Measurements from ENCODE around the gene VWA8. TPM values are rescaled to one million over a fixed set of nuclear protein-coding genes. Genes with fewer than 3 reads are reported as not detected.
A peak's percentile ranks its signal among the peaks of the same experiment; 100 is the strongest.

VWA8 gene
- total RNA-seq, 1 donor from 2014 or later, result 37.1 TPM

GRCh38 chr13:41614671-41615527, 346.0 kb downstream of the VWA8 start:
- no peak for DNase-seq (ENCODE audit: low spot score)

DNA sequence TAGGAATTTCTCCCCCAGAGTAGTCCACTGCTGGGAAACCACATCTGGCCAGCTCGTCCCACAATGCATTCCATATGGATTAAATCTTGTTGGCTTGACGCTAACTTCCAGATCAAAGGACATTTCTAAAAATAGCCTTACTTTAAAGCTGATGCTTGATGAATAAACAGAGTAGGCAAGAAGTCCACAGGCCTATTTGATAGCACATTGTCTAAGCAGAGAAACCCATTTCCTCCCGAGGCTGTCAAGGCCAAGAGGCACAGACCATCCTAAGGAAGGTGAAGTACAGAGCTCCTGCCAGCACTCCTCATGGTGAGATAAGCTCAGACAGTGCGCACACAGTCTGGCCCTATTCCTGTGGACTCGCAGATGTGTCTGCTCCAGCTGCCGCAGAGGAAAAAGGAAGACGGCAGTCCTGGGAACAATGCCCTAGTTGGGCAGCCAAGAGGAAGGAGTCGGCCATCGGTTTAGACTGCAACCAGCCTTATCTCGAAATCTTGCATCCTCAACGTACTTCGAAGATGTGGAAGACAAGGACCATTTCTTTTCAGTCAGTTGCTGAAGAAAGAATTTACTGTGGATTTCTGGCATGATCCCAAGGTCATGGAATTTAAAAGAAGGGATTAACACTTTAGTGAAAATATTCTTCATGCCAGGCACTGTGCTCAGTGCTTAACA, 346.8 kb downstream of the VWA8 start:
- peak; percentile 38 for DNase-seq (ENCODE audit: low spot score)

- DNase-seq (ENCODE audit: low spot score), result no peak
Measured at GRCh38 chr13:41613471-41613870, 347.4 kb downstream of the VWA8 start.

- DNase-seq (ENCODE audit: low spot score), result no peak
Measured at GRCh38 chr13:41611385-41611784, 349.5 kb downstream of the VWA8 start.

GRCh38 chr13:41610404-41610803, 350.5 kb downstream of the VWA8 start:
- no peak for DNase-seq (ENCODE audit: low spot score)

DNA sequence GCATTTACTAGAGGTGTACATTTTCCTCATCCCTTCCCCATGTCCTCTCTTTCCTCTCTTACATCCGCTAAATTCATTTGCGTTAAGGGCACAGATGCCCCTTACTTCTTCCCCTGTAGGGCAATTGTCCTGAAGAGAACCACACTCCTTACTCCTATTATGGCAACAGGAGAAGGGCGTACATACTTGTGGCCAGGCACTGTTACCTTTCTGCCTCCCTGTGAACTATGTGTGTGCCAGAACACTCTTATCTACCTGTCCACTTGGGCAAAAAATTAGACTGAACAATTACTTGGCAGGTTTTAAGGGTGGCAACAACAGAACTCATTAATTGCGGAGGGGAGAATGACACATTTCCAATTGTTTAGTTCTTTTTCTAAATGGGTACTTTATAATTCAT, 351.1 kb downstream of the VWA8 start:
- no peak for DNase-seq (ENCODE audit: low spot score)

DNA sequence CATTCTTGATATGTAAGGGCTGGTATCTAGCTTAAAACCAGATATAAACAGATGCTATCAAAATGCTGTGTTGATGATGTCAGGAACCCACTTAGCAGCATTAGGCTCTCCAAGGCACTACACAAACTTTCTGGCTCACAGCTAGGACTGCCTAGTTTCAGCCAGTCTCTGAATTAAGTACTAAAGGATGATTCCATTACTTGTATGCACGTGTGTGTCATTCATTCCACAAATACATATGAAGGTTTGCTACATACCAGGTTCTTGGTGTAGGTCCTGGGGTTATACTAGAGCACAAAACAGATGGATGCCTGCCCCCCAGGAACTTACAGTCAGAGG, 352.1 kb downstream of the VWA8 start:
- DNase-seq (ENCODE audit: low spot score), result no peak

- DNase-seq (ENCODE audit: low spot score), result no peak
Measured at GRCh38 chr13:41608111-41608838, 352.6 kb downstream of the VWA8 start.

DNA sequence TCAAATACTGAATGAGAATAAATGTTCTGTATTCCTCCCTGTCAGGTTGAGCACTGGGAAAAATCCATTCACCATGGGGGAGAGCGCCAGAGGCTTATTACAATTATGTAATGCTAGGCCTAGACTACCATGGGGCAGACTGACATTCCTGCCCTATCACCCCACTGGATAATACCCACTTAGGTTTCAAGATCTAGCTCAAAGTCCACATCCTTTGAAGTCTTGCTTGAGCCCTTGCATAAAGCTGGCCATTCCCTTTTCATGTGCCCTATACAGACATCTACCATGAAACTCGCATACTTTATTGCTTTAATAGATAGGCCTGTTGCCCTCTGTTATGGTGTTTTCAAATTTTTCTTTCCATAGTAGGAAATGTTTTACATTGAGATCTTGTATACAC, 354.3 kb downstream of the VWA8 start:
- no peak for DNase-seq (ENCODE audit: low spot score)

DNA sequence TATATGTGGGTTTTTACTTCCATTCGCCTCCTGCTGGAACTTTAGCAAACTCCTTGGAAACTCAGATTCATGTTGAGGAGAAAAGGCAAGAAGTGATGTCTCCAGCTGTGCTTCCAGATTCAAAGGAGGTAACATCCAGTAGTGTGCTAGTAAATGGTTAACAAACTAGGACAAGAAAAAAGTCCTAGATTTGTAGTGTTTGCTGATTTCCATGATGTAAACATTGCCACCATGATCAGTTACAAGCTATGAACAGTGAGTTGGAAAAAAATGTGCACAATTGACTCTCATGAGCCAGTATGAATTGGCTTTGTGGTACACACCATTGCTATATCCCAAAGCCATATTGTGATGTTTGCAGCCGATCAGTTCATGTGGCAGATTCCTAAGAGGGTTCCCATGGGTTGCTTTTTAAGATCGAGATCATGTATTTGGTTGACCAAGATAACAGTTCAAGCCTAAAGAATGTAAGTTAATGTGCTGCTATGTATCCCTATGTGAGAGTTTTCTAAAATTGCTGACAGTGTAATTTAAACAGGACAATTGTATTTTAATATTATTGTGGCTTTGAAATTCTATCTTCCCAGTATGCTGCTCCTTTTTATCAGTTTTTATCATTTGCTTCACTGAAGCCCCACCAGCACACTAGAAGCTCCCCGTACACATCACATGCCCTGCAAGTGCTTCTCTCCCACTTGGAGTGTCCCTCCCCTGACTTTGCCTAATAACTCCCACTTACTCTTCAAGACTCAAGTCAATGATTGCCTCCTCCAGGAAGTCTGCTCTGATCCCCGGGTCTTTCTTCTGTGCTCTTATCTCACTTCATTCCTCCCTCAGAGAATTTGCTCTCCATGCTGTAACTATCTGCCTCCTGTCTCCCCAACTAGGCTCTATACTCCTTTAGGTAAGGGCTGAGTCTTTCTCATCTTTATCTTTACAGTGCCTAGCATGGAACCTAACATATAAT, 355.3 kb downstream of the VWA8 start:
- DNase-seq (ENCODE audit: low spot score), result no peak

DNA sequence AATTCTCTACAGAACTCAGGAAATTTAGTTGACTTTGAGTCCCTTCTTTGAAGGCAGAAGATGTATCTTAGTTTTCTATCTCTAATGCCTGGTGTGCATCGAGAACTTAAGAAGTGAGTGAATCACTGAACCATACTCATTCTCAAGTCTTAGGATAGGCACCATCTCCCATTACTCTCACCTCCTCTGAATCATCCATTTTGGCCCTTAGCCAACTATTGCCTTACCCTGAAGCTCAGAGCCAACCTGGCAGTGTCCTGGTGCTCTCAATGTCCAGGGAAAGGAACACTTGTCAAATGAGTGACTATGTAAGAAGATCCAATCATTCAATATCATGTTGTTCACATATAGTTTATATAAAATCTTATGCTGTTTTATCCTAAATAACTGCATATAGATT, 357.0 kb downstream of the VWA8 start:
- DNase-seq (ENCODE audit: low spot score), result no peak

DNA sequence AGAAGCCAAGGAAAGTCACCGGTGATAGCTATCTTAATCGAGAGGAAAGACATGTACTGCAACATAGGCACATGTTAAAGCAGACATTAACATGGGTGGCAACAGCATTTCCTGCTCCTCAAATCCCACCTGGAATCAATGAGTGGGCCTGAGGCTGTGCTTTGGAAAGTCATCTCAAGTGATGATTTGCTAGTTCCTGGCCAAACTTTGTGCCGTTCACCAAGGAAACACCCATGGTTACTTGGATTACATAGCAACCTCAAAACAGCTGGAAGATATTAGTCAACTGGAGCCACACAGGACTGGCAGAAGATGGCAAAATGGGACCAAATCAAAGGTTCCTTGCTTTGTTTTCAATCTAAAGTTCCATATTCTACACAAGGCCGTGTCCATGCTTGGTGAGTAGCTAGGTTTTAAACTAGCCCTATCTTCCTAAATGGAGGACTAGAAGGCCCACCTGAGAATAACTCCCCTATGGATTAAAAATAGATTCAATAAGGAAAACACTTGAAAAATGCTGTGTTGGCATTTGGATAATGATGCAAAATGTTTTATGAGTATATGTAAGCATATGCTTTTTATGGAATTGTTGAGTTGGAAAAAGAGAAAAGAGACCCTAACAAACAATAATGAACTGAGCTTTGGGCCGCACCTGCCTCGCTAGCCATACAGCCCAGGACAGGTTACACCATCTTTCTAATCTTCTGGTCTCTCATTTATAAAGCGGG, 359.0 kb downstream of the VWA8 start:
- no peak for DNase-seq (ENCODE audit: low spot score)

GRCh38 chr13:41599619-41600018, 361.3 kb downstream of the VWA8 start:
- no peak for DNase-seq (ENCODE audit: low spot score)

- no peak for DNase-seq (ENCODE audit: low spot score)
Measured at GRCh38 chr13:41597348-41598041, 363.4 kb downstream of the VWA8 start.

DNA sequence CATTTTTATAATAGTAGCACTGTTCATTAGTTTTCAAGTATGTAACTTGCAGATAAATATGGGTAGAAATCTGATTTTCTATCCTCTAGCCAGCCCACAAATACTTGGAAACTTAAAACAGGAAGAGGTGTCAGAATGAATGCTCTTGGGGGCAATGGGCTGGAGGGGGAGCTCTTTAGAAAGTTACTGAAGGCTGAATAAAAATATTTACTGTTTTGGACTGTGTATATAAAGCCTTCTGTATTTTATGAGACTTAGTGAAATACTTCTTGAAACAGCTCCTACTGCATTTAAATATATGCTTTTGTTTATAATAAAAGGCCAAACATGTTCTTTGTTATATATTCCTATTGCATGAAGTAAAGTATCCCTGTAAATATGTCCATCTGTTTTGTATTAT, 364.7 kb downstream of the VWA8 start:
- no peak for DNase-seq (ENCODE audit: low spot score)

DNA sequence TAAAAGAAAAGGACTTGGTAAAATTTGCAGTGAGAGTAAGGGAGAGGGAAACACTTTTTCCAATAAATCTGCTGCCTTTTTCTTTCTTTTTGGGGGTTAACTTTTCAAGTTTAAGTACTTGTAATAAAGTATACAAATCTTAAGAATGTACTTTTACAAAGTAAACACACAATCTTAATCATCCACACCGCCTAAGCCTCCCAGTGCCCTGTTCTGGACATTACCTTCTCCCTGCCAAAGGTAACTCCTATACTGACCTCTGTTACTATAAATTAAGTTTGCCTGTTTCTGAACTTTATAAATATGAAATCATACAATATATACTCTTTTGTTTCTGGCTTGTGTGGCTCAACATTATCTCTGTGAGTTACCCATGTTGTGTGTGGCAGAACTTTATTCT, 365.6 kb downstream of the VWA8 start:
- DNase-seq (ENCODE audit: low spot score), result no peak

GRCh38 chr13:41590643-41591042, 370.3 kb downstream of the VWA8 start:
- no peak for DNase-seq (ENCODE audit: low spot score)

GRCh38 chr13:41590122-41590521, 370.8 kb downstream of the VWA8 start:
- no peak for DNase-seq (ENCODE audit: low spot score)

GRCh38 chr13:41589434-41589833, 371.5 kb downstream of the VWA8 start:
- DNase-seq (ENCODE audit: low spot score), result no peak

DNA sequence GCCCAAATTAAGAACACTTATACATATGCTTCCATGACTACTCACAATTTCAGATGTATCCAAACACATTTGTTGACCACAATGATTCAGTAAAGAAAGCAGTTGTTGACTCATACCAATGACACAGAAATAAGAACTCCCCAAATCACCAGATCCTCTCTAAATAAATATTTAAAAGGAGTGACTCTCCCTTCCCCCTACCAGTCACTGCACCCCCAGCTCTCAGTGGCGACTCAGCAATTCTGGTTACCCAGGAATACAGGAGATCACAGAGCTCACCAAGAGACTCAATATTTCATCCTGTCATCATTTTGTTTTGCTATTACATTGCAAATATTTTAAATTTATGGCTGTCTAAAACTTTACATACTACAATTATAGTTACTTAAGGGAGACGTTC, 372.0 kb downstream of the VWA8 start:
- DNase-seq (ENCODE audit: low spot score), result no peak

Data from mucosa of gallbladder (tissue), 1 donor.